ENCODE results near the gene GPC5. TPM values are rescaled to one million over a fixed set of nuclear protein-coding genes. Genes with fewer than 3 reads are reported as not detected.

The GPC5 gene
- total RNA-seq, 1 donor from 2014 or later, result 0.07 TPM

- Histone ChIP-seq H3K79me2 (ENCODE audit: low read depth) (no peaks in the 10 kb centered on the region), H3K4me3 (no peak overlapping the region), H3F3A (ENCODE audit: low read depth) (no peaks in the 10 kb centered on the region), H3K9me3 (ENCODE audit: low read depth) (no peaks in the 10 kb centered on the region), H3K27ac (no peak overlapping the region), H3K9ac (no peak overlapping the region), H3K27me3 (no peaks in the 10 kb centered on the region), H4K20me1 (ENCODE audit: low read depth) (no peaks in the 10 kb centered on the region), H2AFZ (replicated peaks) (no peak overlapping the region), H3K4me1 (no peaks in the 10 kb centered on the region), H3K36me3 (no peaks in the 10 kb centered on the region), H3K4me2 (no peak overlapping the region)
- Mint-ChIP-seq H3K9me3 (no peaks in the 10 kb centered on the region), H3K27me3 (ENCODE audit: insufficient read depth, low read depth) (no peaks in the 10 kb centered on the region), H3K4me1 (no peaks in the 10 kb centered on the region), H3K27ac (no peak overlapping the region), H3K4me3 (no peak overlapping the region), H3K36me3 (no peaks in the 10 kb centered on the region)
- DNase-seq (ENCODE audit: low spot score), result no peak
- TF ChIP-seq CTCF (IDR thresholded peaks at IDR 0.05) (no peak), EZH2 (IDR thresholded peaks at IDR 0.05) (no peak), EZH2phosphoT487 (IDR thresholded peaks at IDR 0.05) (no peak)
Measured at GRCh38 chr13:91802957-91803356, 404.5 kb downstream of the GPC5 start.

- no peak overlapping the region for H3K27ac Mint-ChIP-seq
- H2AFZ ChIP-seq (replicated peaks), result no peak overlapping the region
Measured at GRCh38 chr13:91804724-91805123, 406.3 kb downstream of the GPC5 start.

GRCh38 chr13:91805605-91806004 is 407.2 kb downstream of the GPC5 start:
- H3K9me3 ChIP-seq (ENCODE audit: low read depth), result no peaks in the 10 kb centered on the region
- H2AFZ ChIP-seq (replicated peaks), result no peak overlapping the region
- H3K27ac ChIP-seq, result no peak overlapping the region
- TF ChIP-seq EZH2 (IDR thresholded peaks at IDR 0.05) (no peak), CTCF (IDR thresholded peaks at IDR 0.05) (peak; percentile 29)
- no peaks in the 10 kb centered on the region for H3K79me2 ChIP-seq (ENCODE audit: low read depth)
- no peaks in the 10 kb centered on the region for H3K4me1 Mint-ChIP-seq
- no peaks in the 10 kb centered on the region for H3K9me3 Mint-ChIP-seq
- no peaks in the 10 kb centered on the region for H3K4me1 ChIP-seq
- no peaks in the 10 kb centered on the region for H3K27me3 ChIP-seq
- no peaks in the 10 kb centered on the region for H3K36me3 Mint-ChIP-seq
- no peaks in the 10 kb centered on the region for H3F3A ChIP-seq (ENCODE audit: low read depth)
- no peak for DNase-seq (ENCODE audit: low spot score)
- H3K36me3 ChIP-seq, result no peaks in the 10 kb centered on the region
- no peak overlapping the region for H3K9ac ChIP-seq
- no peak overlapping the region for H3K4me3 ChIP-seq
- H3K4me3 Mint-ChIP-seq, result no peak overlapping the region
- H3K27ac Mint-ChIP-seq, result no peak overlapping the region
- H4K20me1 ChIP-seq (ENCODE audit: low read depth), result no peaks in the 10 kb centered on the region
- H3K27me3 Mint-ChIP-seq (ENCODE audit: insufficient read depth, low read depth), result no peaks in the 10 kb centered on the region
- H3K4me2 ChIP-seq, result no peak overlapping the region

More at GRCh38 chr13:91804724-91805123, 406.3 kb downstream of the GPC5 start:
- DNase-seq (ENCODE audit: low spot score), result no peak
- TF ChIP-seq CTCF (IDR thresholded peaks at IDR 0.05), result no peak
- TF ChIP-seq EZH2 (IDR thresholded peaks at IDR 0.05), result no peak
- TF ChIP-seq EZH2phosphoT487 (IDR thresholded peaks at IDR 0.05), result no peak
- Histone ChIP-seq H3K4me3 (no peak overlapping the region), H3F3A (ENCODE audit: low read depth) (no peaks in the 10 kb centered on the region), H3K4me1 (no peaks in the 10 kb centered on the region), H3K27me3 (no peaks in the 10 kb centered on the region), H3K36me3 (no peaks in the 10 kb centered on the region), H3K9ac (no peak overlapping the region), H3K79me2 (ENCODE audit: low read depth) (no peaks in the 10 kb centered on the region), H3K9me3 (ENCODE audit: low read depth) (no peaks in the 10 kb centered on the region), H4K20me1 (ENCODE audit: low read depth) (no peaks in the 10 kb centered on the region), H3K27ac (no peak overlapping the region), H3K4me2 (no peak overlapping the region)
- H3K36me3 Mint-ChIP-seq, result no peaks in the 10 kb centered on the region
- no peak overlapping the region for H3K4me3 Mint-ChIP-seq
- H3K9me3 Mint-ChIP-seq, result no peaks in the 10 kb centered on the region
- no peaks in the 10 kb centered on the region for H3K4me1 Mint-ChIP-seq
- no peaks in the 10 kb centered on the region for H3K27me3 Mint-ChIP-seq (ENCODE audit: insufficient read depth, low read depth)
